SK-N-MC (cell line): ENCODE measurements around the gene TRPM5.

Experiments used
- DNase-seq: peaks from one replicate; pipeline ENCODE4 v3.0.0-alpha.2; 2011; ENCODE audit warnings: low read depth, low spot score
- H3K27ac ChIP-seq: fragments of 200-600 bp; sonication (generic); 2 replicates; pipeline ENCODE4 v1.5.1; 2016; ENCODE audit warnings: mixed run types
- H3K36me3 ChIP-seq: fragments of 200-600 bp; sonication (generic); 2 replicates; pipeline ENCODE4 v1.6.1; 2017; ENCODE audit warnings: antibody characterized with exemption, low read length, mixed read lengths; ENCODE audit not compliant: insufficient read depth
- H3K4me3 ChIP-seq: fragments of 200-600 bp; sonication (generic); 2 replicates; pipeline ENCODE4 v1.5.1; 2016
- H3K9ac ChIP-seq: fragments of 200-600 bp; sonication (generic); 2 replicates; pipeline ENCODE4 v1.8.0; 2017; ENCODE audit warnings: mixed run types, mixed read lengths; ENCODE audit not compliant: insufficient read length
- H3K9me3 ChIP-seq: fragments of 200-600 bp; sonication (generic); 2 replicates; pipeline ENCODE4 v1.6.1; 2017; ENCODE audit warnings: low read depth, mild to moderate bottlenecking, antibody characterized with exemption, low read length, moderate library complexity, mixed read lengths
- EZH2 ChIP-seq: fragments of 200-600 bp; sonication (generic); IDR thresholded peaks from one replicate; pipeline ENCODE4 v1.6.1; 2017; ENCODE audit warnings: antibody characterized with exemption
- FOXP2 ChIP-seq: optimal IDR thresholded peaks from 2 replicates; pipeline ENCODE3; 2011; ENCODE audit warnings: mild to moderate bottlenecking, moderate library complexity; ENCODE audit not compliant: insufficient read depth; ENCODE audit errors: extremely low read length, control extremely low read depth
- POLR2AphosphoS5 ChIP-seq: IDR thresholded peaks from 2 replicates; pipeline ENCODE4 v1.6.1; 2012; ENCODE audit warnings: mild to moderate bottlenecking, low read depth, low read length, borderline replicate concordance

Gene TRPM5

DNA sequence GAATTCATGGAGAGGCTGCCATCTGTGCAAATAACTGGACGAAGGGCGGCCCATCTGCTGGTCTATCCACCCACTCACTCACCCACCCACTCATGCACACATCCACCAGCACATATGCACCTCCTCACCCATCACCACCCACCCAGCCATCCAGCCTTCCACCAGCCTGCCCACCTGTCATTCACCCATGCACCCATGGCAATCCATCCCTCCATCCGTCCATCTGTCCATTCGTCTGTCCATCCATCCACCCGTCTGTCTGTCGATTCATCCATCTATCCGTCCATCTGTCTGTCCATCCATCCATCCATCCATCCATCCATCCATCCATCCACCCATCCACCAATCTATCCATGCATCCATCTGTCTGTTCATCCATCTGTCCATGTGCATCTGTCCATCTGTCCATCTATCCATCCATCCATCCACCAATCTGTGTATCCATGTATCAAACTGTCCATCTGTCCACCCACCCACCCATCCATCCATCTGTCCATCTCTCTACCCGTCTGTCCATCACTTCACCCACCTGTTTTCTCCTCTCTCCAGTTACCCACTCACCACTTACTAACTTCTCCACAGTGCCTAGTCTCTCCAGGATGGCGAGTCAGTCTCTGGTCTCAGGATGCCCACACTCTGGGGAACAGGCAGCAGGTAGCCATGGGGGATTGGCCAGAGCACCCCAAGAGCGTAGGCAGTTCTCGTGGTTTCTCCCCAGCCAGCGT is 8.9 kb downstream of the TRPM5 start:
- Histone ChIP-seq H3K4me3 (no peak overlapping the region), H3K9me3 (no peaks in the 10 kb centered on the region), H3K9ac (no peak overlapping the region), H3K27ac (no peak overlapping the region), H3K36me3 (no peaks in the 10 kb centered on the region)
- TF ChIP-seq EZH2 (no peak), POLR2AphosphoS5 (no peak), FOXP2 (no peak)
- DNase-seq, result no peak

DNA sequence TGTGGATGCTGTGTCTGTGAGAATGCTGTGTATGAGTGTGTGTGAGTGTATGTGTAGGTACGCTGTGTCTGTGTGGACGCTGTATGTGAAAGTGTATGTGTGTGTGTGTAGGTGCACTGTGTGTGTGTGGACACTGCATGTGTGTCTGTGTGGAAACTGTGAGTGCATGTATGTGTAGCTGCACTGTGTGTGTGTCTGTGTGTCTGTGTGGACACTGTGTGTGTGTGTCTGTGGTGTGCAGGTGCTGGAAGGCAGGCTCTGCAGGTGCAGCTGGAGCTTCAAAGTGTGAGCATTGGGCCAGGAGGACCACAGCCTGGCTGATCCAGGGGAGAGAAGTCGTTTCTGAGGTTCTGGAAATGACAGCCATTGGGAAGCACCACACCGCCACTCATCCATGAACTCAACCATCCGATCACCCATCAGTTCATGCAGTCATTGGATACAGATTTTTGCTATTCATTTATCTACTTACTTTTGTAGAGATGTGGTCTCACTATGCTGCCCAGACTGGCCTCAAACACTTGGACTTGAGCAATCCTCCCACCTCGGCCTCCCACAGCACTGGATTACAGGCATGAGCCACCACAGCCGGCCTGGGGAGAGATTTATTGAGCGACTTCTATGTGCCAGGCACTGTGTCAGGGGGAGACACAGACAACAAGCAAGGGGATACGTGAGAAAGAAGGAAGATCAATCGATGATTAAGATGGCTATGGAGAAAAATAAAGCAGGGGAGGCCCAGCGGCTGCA is 9.6 kb downstream of the TRPM5 start:
- DNase-seq, result no peak
- H3K4me3 ChIP-seq, result no peak overlapping the region
- no peaks in the 10 kb centered on the region for H3K36me3 ChIP-seq
- H3K27ac ChIP-seq, result no peak overlapping the region
- no peaks in the 10 kb centered on the region for H3K9me3 ChIP-seq
- TF ChIP-seq FOXP2, result no peak
- no peak for TF ChIP-seq EZH2
- TF ChIP-seq POLR2AphosphoS5, result no peak
- no peak overlapping the region for H3K9ac ChIP-seq

DNA sequence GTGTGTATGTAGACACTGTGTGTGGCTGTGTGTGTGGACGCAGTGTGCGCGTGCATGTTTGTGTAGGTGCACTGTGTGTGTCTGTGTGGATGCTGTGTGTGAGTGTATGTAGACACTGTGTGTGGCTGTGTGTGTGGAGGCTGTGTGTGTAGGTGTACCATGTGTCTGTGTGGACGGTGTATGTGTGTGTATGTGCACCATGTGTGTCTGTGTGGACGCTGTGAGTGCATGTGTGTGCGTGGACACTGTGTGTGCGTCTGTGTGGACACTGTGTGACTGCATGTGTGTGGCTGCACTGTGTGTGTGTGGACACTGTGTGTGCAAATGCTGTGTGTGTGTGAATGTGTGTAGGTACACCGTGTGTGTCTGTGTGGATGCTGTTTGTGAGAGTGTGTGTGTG is 10.3 kb downstream of the TRPM5 start:
- Histone ChIP-seq H3K4me3 (no peak overlapping the region), H3K9ac (no peak overlapping the region), H3K9me3 (no peaks in the 10 kb centered on the region), H3K36me3 (no peaks in the 10 kb centered on the region), H3K27ac (no peak overlapping the region)
- TF ChIP-seq POLR2AphosphoS5 (no peak), EZH2 (no peak), FOXP2 (no peak)
- DNase-seq, result no peak

DNA sequence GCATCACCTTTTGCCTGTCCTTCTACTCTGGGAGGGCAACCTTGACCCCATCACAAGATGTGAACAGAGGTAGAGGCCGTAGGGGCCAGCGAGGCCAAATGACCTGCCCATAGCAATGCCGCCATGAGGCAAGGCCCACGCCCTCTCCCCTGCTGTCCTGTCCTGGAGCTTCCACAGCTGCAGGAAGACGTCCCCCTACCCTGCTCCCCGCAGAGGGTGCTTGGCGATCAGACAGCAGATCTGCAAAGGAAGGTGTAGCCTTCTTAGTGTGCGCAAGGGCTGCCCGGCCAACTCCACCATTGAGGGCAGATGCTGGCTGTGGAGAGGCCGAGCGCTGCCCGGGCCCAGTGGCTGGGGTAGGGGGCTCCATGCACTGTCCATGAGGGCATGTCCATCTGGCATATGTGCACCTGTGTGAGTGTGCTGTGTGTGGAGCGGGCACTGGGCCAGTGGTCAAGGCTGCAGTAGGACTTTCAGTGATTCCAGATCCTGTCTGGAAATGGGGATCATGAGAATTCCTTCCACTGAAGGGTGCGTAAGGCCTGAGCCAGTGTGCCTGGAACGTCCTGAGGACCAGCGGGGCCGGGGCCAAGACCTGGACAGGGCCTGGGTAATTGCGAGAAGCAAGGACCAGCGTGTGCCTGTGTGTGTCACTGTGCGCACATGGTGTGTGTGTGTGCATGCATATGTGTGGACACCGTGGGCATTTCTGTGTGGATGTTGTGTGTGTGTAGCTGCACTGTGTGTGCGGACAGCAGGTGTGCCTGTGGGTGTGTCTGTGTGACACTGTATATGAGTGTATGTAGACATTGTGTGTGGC is 11.0 kb downstream of the TRPM5 start:
- H3K9ac ChIP-seq, result no peak overlapping the region
- H3K27ac ChIP-seq, result no peak overlapping the region
- TF ChIP-seq POLR2AphosphoS5 (no peak), EZH2 (no peak), FOXP2 (no peak)
- DNase-seq, result no peak
- H3K36me3 ChIP-seq, result no peaks in the 10 kb centered on the region
- no peaks in the 10 kb centered on the region for H3K9me3 ChIP-seq
- no peak overlapping the region for H3K4me3 ChIP-seq

DNA sequence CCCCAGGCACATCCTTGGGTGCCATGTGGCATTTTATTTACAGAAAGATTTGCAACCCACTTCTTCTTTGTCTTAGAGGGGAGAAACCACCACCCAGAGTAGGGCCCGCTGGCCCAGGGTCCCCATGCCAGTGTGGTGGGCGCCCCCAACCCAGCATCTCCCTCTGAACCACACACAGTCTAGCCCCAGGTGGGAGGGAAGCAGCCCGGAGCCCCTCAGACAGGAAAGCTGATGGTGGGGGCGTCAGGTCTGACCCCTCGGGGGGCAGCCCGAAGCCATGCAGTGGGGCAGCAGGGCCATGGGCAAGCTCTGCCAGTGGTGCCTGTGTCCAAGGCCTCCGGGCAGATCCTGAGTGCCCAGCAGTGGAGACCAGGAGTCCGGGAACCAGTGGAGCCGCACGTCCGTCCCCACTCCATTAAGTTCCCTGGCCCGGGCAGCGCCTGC is 11.7 kb downstream of the TRPM5 start:
- no peak overlapping the region for H3K27ac ChIP-seq
- no peak overlapping the region for H3K9ac ChIP-seq
- no peak for DNase-seq
- H3K36me3 ChIP-seq, result no peaks in the 10 kb centered on the region
- no peaks in the 10 kb centered on the region for H3K9me3 ChIP-seq
- TF ChIP-seq FOXP2 (no peak), EZH2 (no peak), POLR2AphosphoS5 (no peak)
- H3K4me3 ChIP-seq, result no peak overlapping the region

DNA sequence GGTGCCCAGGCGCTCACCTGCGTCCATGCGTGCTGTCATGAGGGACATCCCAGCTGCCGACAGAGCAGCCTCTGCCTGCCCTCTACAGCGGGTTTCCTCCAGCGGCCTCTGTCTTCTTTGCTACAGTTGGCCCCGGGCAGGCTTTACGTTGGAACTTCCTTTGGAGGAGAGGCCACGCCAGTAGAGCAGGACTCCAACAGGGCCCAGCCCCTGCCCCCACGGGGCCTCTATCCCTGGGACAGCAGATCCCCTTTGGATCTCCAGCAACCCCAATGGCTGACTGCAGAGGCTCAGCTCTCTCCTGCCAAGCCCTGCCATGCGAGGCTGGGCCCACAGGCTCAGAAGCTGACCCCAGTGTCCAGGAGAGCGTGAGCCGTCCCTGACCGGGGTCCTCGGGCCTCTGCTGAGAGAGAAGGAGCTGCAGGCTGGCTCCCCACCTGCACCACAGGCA is 12.1 kb downstream of the TRPM5 start:
- Histone ChIP-seq H3K36me3 (no peaks in the 10 kb centered on the region), H3K27ac (no peak overlapping the region), H3K9ac (no peak overlapping the region), H3K4me3 (no peak overlapping the region), H3K9me3 (no peaks in the 10 kb centered on the region)
- DNase-seq, result no peak
- no peak for TF ChIP-seq EZH2
- TF ChIP-seq POLR2AphosphoS5, result no peak
- no peak for TF ChIP-seq FOXP2

DNA sequence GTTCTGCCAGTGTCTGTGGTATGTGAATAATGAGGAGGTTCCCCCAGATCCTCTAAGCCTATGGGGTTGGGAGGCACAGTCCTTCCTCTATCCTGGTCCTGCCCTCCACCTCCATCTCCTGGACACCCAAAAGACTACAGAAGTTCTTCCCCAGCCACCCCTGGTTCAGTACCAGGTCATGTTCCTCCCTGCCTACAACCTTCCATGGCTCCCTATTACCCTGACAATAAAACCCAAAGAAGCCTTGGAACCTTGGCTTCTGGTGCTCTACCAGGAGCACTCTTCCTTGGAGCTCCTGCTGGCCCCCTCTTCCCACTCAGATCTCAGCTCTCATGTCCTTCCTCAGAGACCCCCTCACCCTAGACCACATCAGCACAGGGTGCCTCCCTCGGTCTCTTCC is 12.9 kb downstream of the TRPM5 start:
- H3K9me3 ChIP-seq, result no peaks in the 10 kb centered on the region
- H3K27ac ChIP-seq, result no peak overlapping the region
- H3K36me3 ChIP-seq, result no peaks in the 10 kb centered on the region
- no peak for DNase-seq
- no peak overlapping the region for H3K4me3 ChIP-seq
- H3K9ac ChIP-seq, result no peak overlapping the region
- TF ChIP-seq FOXP2 (no peak), POLR2AphosphoS5 (no peak), EZH2 (no peak)

DNA sequence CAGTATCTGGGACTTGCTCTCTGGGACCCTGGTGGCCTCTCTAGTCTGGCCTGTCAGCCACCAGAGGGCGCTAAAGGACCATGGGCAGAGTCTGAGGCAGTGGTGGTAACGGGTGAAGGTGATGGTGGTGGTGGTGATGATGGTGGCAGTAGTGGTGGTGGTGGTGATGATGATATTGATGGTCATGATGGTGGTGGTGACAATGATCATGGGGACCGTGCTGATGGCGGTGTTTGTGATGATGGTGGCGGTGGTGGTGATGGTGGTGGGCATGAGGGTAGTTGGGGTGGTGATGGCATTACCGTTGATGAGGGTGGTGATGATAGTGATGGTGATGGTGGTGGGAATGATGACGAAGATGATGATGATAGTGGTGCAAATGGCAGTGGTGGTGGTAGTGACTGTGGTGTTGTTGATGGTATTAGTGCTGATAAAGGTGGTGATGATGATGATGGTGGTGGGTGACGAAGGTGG is 16.0 kb downstream of the TRPM5 start:
- no peak for TF ChIP-seq FOXP2
- TF ChIP-seq EZH2, result no peak
- no peak for TF ChIP-seq POLR2AphosphoS5
- DNase-seq, result no peak

More for the DNA sequence above, 16.0 kb downstream of the TRPM5 start:
- no peak overlapping the region for H3K27ac ChIP-seq
- H3K9me3 ChIP-seq, result no peaks in the 10 kb centered on the region
- H3K4me3 ChIP-seq, result no peak overlapping the region
- H3K9ac ChIP-seq, result no peak overlapping the region
- no peaks in the 10 kb centered on the region for H3K36me3 ChIP-seq
